ENCODE data around the gene SSC4D. TPM values are rescaled to one million over a fixed set of nuclear protein-coding genes. Genes with fewer than 3 reads are reported as not detected.

The SSC4D gene
- total RNA-seq, 4 donors from 2014 or later: 0.41 TPM; not detected in 3

GRCh38 chr7:76411626-76412025 lies 2.1 kb upstream of the SSC4D start:
- H3K9me3 ChIP-seq: no peaks in the 10 kb centered on the region
- H3K27ac ChIP-seq: no peak overlapping the region
- in situ Hi-C loops (cut with MboI; ENCODE audit: low pct_ligation_motif_present in 1 of 4, low pct_unique_long_range_greater_than_20kb in 1 of 4, low sequenced_read_pairs in 3 of 4) (no loop called here), intact Hi-C loops (cut with DNase I; ENCODE audit: low total_unique reads) (no loop called here)
- no peaks in the 10 kb centered on the region for H3K36me3 ChIP-seq
- 77% methylated on average over 1 of the region's 1 CpG; no CpG with 5 or more reads in 1 of the 2 donors for WGBS, 2 donors (ENCODE audit: low coverage in 1 of 2)
- no peak overlapping the region for H3K4me3 ChIP-seq
- no peaks in the 10 kb centered on the region for H3K4me1 ChIP-seq
- DNase-seq: no peak
- TF ChIP-seq POLR2AphosphoS5 (IDR thresholded peaks at IDR 0.05) (no peak), POLR2A (IDR thresholded peaks at IDR 0.05) (no peak), CTCF (IDR thresholded peaks at IDR 0.05) (no peak), EP300 (IDR thresholded peaks at IDR 0.05; ENCODE audit: low read depth) (no peak)
- H3K27me3 ChIP-seq: no peaks in the 10 kb centered on the region

- H3K27ac ChIP-seq: no peak overlapping the region
Measured at GRCh38 chr7:76408121-76408560, 1.4 kb downstream of the SSC4D start.

GRCh38 chr7:76407718-76408117 lies 1.8 kb downstream of the SSC4D start:
- no peaks in the 10 kb centered on the region for H3K9me3 ChIP-seq
- 93% methylated on average over 4 of the region's 4 CpGs; no CpG with 5 or more reads in 1 of the 2 donors for WGBS, 2 donors (ENCODE audit: low coverage in 1 of 2)
- no peak for TF ChIP-seq EP300 (IDR thresholded peaks at IDR 0.05; ENCODE audit: low read depth)
- TF ChIP-seq POLR2AphosphoS5 (IDR thresholded peaks at IDR 0.05): no peak
- TF ChIP-seq POLR2A (IDR thresholded peaks at IDR 0.05): no peak
- TF ChIP-seq CTCF (IDR thresholded peaks at IDR 0.05): no peak
- no peaks in the 10 kb centered on the region for H3K27me3 ChIP-seq
- H3K36me3 ChIP-seq: no peaks in the 10 kb centered on the region
- DNase-seq: no peak
- no peak overlapping the region for H3K27ac ChIP-seq
- in situ Hi-C loops (cut with MboI; ENCODE audit: low pct_ligation_motif_present in 1 of 4, low pct_unique_long_range_greater_than_20kb in 1 of 4, low sequenced_read_pairs in 3 of 4) (no loop called here), intact Hi-C loops (cut with DNase I; ENCODE audit: low total_unique reads) (no loop called here)
- peaks cover 0 to 18% (median 12%) of the 10 kb centered on the region in 4 donors for H3K4me1 ChIP-seq
- no peak overlapping the region for H3K4me3 ChIP-seq

More at GRCh38 chr7:76408121-76408560, 1.4 kb downstream of the SSC4D start:
- DNase-seq: no peak
- no peak overlapping the region for H3K4me3 ChIP-seq
- intact Hi-C loops (cut with DNase I; ENCODE audit: low total_unique reads) (no loop called here), in situ Hi-C loops (cut with MboI; ENCODE audit: low pct_ligation_motif_present in 1 of 4, low pct_unique_long_range_greater_than_20kb in 1 of 4, low sequenced_read_pairs in 3 of 4) (no loop called here)
- no peaks in the 10 kb centered on the region for H3K36me3 ChIP-seq
- H3K9me3 ChIP-seq: no peaks in the 10 kb centered on the region
- peaks cover 0 to 17% (median 12%) of the 10 kb centered on the region in 4 donors for H3K4me1 ChIP-seq
- no peaks in the 10 kb centered on the region for H3K27me3 ChIP-seq
- no peak for TF ChIP-seq EP300 (IDR thresholded peaks at IDR 0.05; ENCODE audit: low read depth)
- no peak for TF ChIP-seq POLR2AphosphoS5 (IDR thresholded peaks at IDR 0.05)
- no peak for TF ChIP-seq CTCF (IDR thresholded peaks at IDR 0.05)
- no peak for TF ChIP-seq POLR2A (IDR thresholded peaks at IDR 0.05)

- Histone ChIP-seq H3K4me3 (no peak overlapping the region), H3K27me3 (no peaks in the 10 kb centered on the region), H3K9me3 (no peaks in the 10 kb centered on the region), H3K4me1 (peaks cover 0 to 18% (median 12%) of the 10 kb centered on the region in 4 donors), H3K27ac (no peak overlapping the region), H3K36me3 (no peaks in the 10 kb centered on the region)
- 88 to 96% methylated on average over 3 to 9 of the region's 9 CpGs for WGBS, 2 donors (ENCODE audit: low coverage in 1 of 2)
- no peak for DNase-seq
- in situ Hi-C loops (cut with MboI; ENCODE audit: low pct_ligation_motif_present in 1 of 4, low pct_unique_long_range_greater_than_20kb in 1 of 4, low sequenced_read_pairs in 3 of 4) (no loop called here), intact Hi-C loops (cut with DNase I; ENCODE audit: low total_unique reads) (no loop called here)
- TF ChIP-seq CTCF (IDR thresholded peaks at IDR 0.05) (no peak), EP300 (IDR thresholded peaks at IDR 0.05; ENCODE audit: low read depth) (no peak), POLR2A (IDR thresholded peaks at IDR 0.05) (no peak), POLR2AphosphoS5 (IDR thresholded peaks at IDR 0.05) (no peak)
Measured at GRCh38 chr7:76405738-76406137, 3.8 kb downstream of the SSC4D start.

Measured in transverse colon (tissue), 4 donors.